Measurements from ENCODE around the gene FBXO34.

DNA sequence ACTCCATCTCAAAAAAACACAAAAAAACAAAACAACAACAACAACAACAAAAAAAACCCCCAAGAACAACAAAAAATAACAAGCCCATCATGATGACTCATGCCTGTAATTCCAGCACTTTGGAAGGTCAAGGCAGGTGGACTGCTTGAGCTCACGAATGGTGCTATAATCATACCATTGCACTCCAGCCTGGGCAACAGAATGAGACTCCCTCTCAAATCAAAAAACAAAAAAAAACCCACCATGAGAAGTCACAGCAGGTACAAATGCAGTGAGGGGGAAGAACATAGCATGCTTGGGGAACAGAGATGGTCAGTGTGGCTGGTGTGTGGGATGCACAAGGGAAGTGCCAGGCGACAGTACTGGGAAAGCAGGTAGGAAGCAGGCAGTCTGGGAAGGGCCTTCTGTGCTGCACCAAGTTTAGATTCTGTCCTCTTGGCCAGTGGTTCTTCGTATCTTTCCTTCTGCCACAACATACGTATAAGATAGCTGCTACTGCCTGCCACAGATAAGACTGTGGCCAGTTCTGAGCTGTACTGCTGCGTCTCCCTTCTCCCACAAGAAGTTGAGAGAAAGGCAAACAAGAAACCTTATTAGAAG is 112.4 kb downstream of the FBXO34 start:
- TF ChIP-seq, protein P1, sequence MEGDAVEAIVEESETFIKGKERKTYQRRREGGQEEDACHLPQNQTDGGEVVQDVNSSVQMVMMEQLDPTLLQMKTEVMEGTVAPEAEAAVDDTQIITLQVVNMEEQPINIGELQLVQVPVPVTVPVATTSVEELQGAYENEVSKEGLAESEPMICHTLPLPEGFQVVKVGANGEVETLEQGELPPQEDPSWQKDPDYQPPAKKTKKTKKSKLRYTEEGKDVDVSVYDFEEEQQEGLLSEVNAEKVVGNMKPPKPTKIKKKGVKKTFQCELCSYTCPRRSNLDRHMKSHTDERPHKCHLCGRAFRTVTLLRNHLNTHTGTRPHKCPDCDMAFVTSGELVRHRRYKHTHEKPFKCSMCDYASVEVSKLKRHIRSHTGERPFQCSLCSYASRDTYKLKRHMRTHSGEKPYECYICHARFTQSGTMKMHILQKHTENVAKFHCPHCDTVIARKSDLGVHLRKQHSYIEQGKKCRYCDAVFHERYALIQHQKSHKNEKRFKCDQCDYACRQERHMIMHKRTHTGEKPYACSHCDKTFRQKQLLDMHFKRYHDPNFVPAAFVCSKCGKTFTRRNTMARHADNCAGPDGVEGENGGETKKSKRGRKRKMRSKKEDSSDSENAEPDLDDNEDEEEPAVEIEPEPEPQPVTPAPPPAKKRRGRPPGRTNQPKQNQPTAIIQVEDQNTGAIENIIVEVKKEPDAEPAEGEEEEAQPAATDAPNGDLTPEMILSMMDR (IDR thresholded peaks at IDR 0.05): no peak
- no peak for TF ChIP-seq POLR2A (IDR thresholded peaks at IDR 0.05)
